Activated CD4-positive, alpha-beta T cell treated with anti-CD3 and anti-CD28 coated beads, Interleukin-2, Interleukin-6, amounts not matched to agents 100 ng/mL and 50 ng/mL, durations not matched to agents 16 hours and 8 hours (primary cell): ENCODE data around the gene ASCC3.
A peak's percentile ranks its signal among the peaks of the same experiment; 100 is the strongest.

ENCODE experiments used
- DNase-seq: peaks from one replicate; pipeline ENCODE4 v3.0.0-alpha.2; 2020

ASCC3 gene

DNA sequence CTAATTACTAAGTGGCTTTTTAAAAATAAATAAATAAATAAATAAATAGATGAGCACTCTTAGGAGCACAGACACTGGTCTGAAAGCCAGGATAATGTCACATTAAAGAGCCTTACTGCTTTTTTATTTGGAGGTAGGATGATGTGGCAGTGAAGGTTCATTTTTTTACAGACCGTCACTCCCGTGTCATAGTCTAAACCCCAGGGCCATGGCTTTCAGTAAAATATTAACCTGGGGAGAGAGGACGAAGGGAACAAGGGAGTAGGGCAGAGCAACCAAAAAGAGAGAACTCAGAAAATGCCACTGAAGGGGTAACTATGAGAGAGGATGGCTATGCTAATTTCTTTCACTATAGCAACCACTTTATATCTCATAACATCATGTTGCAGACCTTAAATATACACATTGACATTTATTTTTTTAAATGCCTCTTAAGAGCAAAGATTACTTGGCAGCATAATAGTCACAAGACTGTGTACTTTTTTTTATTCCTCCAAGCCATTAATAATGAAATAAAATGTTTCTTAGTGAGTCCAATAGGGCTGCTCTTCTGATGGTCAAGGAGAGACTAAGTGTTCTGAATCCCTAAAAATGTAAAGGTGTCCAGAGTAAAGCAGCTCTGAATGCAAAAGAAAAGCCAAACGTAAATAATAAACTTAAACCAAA is 315.6 kb downstream of the ASCC3 start:
- no peak for DNase-seq

DNA sequence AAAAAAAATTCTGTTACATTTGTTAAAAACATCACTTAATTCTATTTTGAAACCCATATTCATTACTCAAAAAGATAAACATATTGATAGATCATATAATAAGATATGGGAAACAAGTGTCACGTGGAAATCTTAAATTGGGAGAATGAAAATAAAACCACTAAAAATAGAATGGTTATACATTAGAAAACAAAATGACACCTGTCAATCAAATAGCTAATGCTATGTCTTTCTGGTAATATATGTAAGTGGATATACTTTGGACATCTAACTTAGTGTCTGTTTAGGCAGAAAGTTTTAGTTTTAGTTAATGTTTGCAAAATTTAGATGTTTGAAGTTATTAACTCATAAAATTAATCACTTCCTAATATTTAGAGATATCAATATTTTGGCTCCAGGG is 321.3 kb downstream of the ASCC3 start:
- DNase-seq: no peak

GRCh38 chr6:100554228-100554627 is 326.9 kb downstream of the ASCC3 start:
- DNase-seq: no peak

- DNase-seq: no peak
Measured at GRCh38 chr6:100553243-100553642, 327.9 kb downstream of the ASCC3 start.

DNA sequence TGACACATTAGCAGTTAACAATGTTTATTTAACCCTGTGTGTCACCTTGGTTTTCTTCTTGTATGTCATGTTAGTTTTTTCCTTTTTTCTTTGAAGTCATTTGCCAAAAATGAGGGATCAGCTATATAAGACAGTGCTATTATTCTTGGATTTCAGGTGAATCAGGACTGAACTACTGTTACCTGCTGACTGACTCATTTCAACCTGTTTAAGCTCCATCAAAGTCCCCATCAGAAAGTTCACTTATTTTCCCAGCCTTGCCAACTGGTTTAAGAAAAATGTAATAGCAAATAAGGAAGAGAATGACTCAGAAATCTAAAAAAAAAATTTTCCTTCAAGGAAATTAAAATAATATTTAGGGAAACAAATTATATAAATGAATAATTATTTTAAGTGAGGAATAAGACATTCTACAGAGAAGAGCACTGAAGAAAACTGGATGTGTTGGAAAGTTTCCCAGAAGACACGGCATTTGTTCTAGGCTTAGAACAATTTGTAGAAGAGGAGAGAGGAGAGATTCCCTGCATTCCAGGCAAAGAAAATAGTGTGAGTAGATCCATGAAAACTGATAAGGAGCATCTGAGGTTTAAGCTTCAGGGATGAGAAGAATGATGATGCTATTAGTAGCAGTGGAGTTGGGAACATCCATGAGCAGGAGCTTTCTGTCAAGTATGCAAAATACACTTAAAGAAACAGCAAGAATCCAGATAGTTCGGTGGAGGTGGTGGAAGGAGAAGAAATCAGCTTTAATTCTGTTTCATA is 331.5 kb downstream of the ASCC3 start:
- DNase-seq: no peak

DNA sequence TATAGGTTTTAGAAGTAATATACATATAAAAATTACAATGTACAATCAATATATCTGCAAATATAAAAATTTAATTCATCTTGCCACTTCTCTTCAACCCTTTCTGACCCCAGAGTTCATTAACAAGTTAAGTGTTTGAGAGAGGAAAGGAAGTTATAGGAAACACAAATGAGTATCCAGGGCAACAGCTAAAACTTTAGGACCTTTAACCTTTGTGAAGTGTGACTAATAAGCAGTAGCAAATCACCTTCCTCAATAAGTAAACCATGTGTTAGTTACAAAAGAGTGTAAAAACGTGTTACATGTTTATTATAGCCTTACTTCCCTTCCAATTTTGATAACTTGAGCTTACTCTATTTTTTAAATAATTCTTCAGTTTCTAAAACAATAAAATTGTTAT is 343.0 kb downstream of the ASCC3 start:
- DNase-seq: no peak

- DNase-seq: no peak
Measured at GRCh38 chr6:100518588-100518987, 362.5 kb downstream of the ASCC3 start.

- DNase-seq: no peak
Measured at GRCh38 chr6:100517633-100518032, 363.5 kb downstream of the ASCC3 start.

DNA sequence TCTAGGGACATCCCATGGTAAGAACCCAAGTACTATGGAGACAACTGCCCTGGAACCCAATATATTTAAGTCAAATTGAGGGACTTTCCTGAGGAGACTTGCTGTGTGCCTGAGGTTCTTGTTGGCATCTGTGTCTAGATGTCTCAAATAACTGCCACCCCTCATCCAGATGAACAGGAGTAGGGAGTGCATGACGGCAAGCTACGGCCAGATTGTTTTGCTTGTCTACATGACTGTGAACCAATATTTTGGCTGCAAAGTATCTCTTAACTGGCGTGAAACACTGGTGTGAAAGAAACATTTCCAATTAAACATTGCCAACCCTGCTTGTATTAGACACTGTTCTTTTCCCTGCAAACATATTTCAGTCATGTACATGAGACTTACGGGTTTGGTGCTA is 364.0 kb downstream of the ASCC3 start:
- no peak for DNase-seq

DNA sequence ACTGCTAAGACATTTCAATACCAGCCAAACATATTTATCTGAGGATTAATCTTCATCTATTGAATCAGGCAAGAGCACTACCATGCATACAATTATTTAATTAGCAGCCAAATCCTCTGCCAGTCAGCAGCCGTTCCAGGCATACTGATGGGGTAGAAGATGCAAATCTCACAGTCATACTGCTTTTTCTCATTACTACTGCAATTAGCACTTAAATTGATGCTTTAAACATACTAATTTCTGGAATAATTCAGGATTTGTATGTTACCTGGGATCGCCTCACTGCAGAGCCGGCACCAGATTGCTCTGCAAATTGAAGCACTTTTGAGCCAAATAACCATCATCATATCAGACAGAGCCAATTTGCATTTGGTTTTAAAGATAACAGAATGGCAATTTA is 366.5 kb downstream of the ASCC3 start:
- no peak for DNase-seq

DNA sequence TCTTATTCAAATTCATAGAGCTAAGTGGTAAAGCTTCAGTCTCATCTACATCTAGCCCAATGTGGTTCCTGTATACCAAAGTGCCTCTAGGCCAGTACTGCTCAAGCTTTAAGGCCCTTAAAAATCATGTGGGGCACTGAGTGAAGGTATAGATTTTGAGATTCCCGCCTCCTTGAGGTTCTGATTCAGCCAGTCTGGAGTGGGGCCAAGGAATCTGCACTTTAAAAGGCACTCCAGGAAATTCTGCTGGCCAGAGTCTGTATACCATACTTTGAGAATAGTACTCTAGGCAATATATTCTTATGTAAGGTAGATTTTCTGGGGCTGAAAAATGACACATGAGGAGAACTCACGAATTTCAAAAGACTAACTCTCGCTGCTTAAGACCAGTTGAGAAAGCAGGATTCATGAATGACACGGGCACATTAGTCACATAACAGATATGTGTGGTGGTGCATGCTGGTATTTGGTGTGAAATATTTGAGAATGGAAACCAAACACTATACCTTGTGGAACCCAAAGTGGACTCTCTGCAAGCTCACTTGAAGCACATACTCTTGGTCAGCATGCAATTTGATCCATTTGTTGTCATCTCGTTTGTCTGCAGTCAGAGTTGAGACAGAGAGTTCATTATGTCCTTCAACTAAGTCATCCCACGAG is 368.8 kb downstream of the ASCC3 start:
- DNase-seq: no peak

DNA sequence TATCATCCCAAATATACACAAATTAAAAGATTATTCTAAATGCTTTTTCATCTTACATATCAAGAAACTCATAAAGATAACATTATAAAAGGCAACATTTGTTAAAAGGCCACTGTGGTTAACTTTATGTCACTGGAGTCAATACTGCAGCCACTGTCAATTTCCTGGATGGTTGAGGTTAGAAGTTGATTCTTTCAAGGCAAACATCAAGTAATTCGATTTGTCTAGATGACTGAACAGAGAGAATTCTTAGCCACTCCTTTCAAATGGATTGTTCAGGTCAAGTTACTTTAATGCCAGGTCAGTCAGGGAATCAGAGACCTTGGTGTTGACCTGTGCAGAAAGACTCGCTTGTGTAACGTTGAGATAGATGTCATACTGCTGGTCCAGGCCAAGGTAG is 372.0 kb downstream of the ASCC3 start:
- DNase-seq: no peak

- DNase-seq: no peak
Measured at GRCh38 chr6:100506651-100507050, 374.5 kb downstream of the ASCC3 start.

DNA sequence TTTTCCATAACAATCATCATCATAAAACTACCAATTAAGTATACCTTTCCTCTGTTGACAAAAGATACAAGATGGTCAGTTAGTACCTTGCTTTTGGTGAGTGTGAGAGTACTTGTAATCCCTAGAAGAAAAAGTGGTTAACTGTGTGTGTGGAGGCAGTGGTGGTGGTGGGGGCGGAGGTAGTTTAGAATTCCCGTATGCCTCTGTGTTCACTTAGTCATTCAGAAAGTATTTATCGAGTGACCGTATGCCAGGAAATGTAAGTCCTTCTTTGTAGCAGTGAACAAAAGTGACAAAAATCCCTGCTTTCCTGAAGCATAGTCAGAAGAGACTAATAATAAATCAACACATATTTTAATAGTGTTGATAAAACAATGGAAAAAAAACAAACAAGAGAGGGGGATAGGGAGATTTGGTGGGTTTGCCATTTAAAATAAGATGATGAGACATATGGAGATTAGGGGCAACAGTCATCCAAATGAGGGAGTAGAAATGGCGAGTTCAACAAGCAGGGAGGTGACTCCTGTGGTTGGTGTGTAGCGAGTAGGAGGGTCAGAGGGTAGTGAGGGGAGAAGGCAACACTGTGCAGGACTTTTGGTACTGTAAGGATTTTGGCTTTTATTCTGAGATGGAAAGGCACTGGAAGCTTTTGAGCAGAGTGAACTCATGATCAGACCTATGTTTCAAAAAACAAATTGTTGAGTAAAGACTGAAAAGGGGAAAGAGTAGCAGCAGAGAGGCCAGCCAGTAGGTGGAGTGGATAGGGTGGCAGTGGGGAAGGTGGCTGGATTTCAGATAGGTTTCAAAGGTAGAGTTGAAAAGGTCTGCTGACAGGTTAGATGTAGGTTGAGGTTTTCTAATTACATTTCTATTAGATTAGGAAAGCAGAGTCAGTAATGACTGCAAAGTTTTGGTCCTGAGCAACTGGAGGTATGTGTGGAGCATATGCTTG is 376.1 kb downstream of the ASCC3 start:
- DNase-seq: peak; percentile 7

- DNase-seq: no peak
Measured at GRCh38 chr6:100503043-100503705, 378.0 kb downstream of the ASCC3 start.

DNA sequence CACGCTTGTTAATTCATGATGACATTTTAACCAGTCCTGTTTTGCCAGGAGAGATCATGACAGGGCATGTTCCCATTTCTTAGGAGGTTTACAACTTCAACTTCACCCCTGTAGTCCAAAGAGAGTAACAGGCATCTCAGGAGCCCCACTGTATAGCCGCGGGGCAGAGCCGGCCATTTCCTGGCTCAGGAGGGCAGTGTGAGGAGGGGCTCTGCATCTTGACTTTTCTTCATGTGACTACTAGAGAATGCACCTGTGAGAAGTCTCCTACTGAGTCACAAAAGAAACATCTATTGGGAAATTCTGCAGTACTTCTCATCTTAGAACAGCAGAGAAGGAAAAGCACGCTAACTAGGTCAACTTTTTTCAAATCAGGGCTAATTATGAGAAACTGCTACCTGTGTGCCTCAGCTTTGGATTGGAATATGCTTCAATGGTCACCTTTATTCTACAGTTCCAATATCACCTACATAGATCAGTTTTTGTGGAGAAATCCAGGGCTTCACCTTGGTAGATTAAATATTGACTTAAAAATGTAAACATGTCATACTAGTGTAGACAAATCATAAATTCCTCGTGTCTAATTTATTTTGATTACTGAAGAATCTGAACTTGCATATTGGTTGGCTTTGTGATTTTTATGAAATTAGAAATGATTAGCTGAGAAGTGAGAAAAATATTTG is 387.8 kb downstream of the ASCC3 start:
- no peak for DNase-seq

DNA sequence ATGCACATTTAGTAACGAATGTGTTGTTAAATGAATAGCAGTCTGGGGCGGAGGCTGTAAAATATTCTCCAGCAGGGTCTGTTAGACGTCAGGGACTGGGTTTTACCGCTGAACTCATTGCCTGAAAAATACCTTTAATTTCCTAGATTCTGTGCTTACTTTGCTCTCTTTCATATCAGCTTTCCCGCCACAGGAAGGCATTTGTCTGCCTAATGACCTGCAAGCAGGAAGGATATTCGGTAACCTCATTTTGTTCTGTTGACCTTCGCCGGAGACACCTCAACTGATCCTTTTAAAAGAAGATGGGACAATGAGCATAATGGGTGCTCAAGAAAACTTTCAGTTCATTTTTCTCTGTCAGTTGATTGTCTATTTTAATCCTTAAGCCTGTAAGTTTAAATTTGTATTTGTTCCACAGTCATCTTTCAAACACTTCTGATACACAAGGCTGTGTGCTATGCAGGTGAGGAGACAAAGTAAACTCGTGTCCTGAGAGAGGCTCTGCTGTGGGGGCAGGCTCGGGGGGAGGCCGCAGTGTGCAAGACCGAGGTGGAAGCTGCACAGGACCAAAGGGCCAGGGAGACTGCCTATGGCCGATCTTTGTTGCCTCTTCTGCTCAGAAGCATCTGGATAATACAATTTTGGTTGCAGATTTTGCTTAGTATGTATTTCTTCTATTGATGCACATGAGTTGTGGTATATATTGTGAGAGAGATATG is 389.0 kb downstream of the ASCC3 start:
- no peak for DNase-seq

- DNase-seq: no peak
Measured at GRCh38 chr6:100490065-100490464, 391.1 kb downstream of the ASCC3 start.

DNA sequence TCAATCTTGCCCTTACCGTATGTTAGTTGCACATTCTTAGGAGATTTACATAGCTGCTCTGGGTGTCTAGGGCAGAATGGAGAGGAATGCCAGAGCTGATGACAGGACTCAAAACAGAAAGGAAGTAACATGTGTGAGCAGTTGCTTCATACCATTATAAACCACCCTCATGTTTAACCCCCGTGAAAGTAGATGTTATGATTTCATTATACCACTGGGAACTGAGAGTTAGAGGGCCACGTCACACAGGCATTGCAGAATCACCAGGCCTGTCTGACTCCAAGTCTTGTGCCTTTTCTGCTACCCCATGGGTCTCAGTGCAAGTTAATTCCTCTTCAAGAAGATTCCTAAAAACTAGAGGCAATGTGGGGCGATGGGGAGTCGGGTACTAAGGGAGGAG is 392.9 kb downstream of the ASCC3 start:
- no peak for DNase-seq

GRCh38 chr6:100487638-100488037 is 393.5 kb downstream of the ASCC3 start:
- DNase-seq: no peak

DNA sequence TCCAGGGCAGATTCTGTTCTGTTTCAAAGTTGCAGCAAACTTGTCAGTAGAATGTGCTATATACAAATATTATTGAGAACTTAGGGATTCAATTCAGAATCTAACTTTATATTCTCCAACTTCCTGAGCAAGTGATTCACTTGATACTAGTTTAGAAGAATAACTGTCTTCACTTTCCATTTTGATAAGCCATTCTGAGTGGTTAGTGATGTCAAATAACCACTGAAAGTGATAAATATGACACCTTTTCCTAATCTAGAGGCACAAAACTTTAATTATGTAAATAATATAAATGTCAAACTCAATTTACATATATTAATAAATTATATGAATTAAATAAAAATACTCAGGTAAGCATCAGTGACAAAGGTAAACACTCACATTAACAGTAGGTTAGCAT is 395.9 kb downstream of the ASCC3 start:
- no peak for DNase-seq
